ENCODE results near the gene NARF.
"Not testable (repeated sequence)": the region's sequence is repeated elsewhere in the genome, so short reads cannot be mapped to it uniquely, and the experiment has no call there.

NARF gene

GRCh38 chr17:82507631-82508175 is 49.2 kb downstream of the NARF start:
- Histone ChIP-seq H3K9me3 (ENCODE audit: severe bottlenecking) (no peaks in the 10 kb centered on the region), H3K27ac (no peak overlapping the region), H3K27me3 (ENCODE audit: insufficient read depth, low read depth, severe bottlenecking) (no peaks in the 10 kb centered on the region), H3K36me3 (no peaks in the 10 kb centered on the region), H3K4me3 (ENCODE audit: low read depth, low read length) (no peak overlapping the region)
- no peak for DNase-seq
- TF ChIP-seq CTCF (IDR thresholded peaks at IDR 0.05; ENCODE audit: low read depth, low read length), result no peak

DNA sequence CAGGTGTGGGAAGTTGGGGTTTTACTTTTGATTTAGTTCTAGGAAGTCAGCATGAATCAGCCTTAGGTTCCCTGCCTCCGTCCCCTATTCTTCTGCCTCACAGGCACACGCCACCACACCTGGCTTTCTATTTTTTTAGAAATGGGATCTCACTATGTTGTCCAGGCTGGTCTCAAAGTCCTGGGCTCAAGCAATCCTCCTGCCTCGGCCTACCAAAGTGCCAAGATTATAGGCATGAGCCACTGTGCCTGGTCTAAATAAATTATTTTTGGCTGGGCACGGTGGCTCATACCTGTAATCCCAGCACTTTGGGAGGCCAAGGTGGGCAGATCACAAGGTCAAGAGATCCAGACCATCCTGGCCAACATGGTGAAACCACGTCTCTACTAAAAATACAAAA is 53.1 kb downstream of the NARF start:
- H3K27ac ChIP-seq; H3K4me3 ChIP-seq (ENCODE audit: low read depth, low read length); H3K36me3 ChIP-seq; H3K9me3 ChIP-seq (ENCODE audit: severe bottlenecking); DNase-seq; H3K27me3 ChIP-seq (ENCODE audit: insufficient read depth, low read depth, severe bottlenecking): not testable (repeated sequence)

DNA sequence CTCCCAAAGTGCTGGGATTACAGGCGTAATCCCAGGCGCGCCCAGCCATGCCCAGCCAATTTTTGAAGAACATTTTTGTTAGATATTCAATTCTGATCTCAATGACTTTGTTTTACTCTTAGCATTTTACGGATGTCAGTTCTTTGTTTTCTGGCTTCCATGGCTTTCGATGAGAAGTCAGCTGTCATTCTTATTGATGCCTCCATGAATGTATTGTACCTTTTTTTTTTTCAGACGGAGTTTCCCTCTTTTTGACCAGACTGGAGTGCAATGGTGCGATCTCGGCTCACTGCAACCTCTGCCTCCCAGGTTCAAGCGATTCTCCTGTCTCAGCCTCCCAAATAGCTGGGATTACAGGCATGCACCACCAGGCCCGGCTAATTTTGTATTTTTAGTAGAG is 55.3 kb downstream of the NARF start:
- H3K27ac ChIP-seq; DNase-seq; H3K27me3 ChIP-seq (ENCODE audit: insufficient read depth, low read depth, severe bottlenecking); H3K4me3 ChIP-seq (ENCODE audit: low read depth, low read length); H3K36me3 ChIP-seq: not testable (repeated sequence)
- peaks cover 17% of the 10 kb centered on the region for H3K9me3 ChIP-seq (ENCODE audit: severe bottlenecking)

DNA sequence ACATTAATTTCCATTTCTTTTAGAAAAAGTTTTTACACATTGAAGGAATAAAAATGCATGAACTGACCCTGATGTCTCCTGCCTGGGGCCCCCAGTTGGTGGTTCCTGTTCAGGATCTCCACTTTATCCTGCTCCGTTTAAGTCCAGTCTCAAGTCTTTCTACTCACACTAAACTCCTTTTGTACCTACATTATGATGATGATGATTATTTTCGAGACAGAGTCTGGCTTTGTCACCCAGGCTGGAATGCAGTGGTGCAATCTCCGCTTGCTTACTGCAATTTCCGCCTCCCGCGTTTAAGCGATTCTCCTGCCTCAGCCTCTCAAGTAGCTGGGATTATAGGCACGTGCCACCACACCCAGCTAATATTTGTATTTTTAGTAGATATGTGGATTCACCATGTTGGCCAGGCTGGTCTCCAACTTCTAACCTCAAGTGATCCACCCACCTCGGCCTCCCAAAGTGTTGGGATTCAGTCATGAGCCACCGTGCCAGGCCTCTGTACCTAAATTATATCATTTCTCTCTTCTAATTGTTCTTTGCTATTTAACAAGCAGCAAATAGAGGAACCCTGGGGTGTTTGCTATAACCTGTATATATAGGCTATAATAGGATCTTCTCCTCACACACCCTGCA is 58.8 kb downstream of the NARF start:
- Histone ChIP-seq H3K36me3 (peaks cover 8% of the 10 kb centered on the region), H3K27ac (no peak overlapping the region), H3K27me3 (ENCODE audit: insufficient read depth, low read depth, severe bottlenecking) (no peaks in the 10 kb centered on the region), H3K9me3 (ENCODE audit: severe bottlenecking) (peaks cover 17% of the 10 kb centered on the region), H3K4me3 (ENCODE audit: low read depth, low read length) (no peak overlapping the region)
- TF ChIP-seq CTCF (IDR thresholded peaks at IDR 0.05; ENCODE audit: low read depth, low read length), result no peak
- DNase-seq, result no peak

- Histone ChIP-seq H3K27ac (peak within 1 kb of the TSS; percentile 93), H3K27me3 (ENCODE audit: insufficient read depth, low read depth, severe bottlenecking) (no peaks in the 10 kb centered on the region), H3K9me3 (ENCODE audit: severe bottlenecking) (peaks cover 17% of the 10 kb centered on the region), H3K36me3 (peaks cover 25% of the 10 kb centered on the region), H3K4me3 (ENCODE audit: low read depth, low read length) (peak within 1 kb of the TSS; percentile 82)
- DNase-seq, result peak; percentile 97
- no peak for TF ChIP-seq CTCF (IDR thresholded peaks at IDR 0.05; ENCODE audit: low read depth, low read length)
Measured at GRCh38 chr17:82518826-82519810, 60.6 kb downstream of the NARF start, which contains the start of gene FOXK2. Gene FOXK2, plus strand, starts transcription at chr17:82519732. Its CDS starts 157 bp downstream, at chr17:82519889.

- no peak for TF ChIP-seq CTCF (IDR thresholded peaks at IDR 0.05; ENCODE audit: low read depth, low read length)
- Histone ChIP-seq H3K27me3 (ENCODE audit: insufficient read depth, low read depth, severe bottlenecking) (no peaks in the 10 kb centered on the region), H3K36me3 (peaks cover 28% of the 10 kb centered on the region), H3K9me3 (ENCODE audit: severe bottlenecking) (peaks cover 17% of the 10 kb centered on the region), H3K4me3 (ENCODE audit: low read depth, low read length) (peak overlapping the region; percentile 82), H3K27ac (peak overlapping the region; percentile 93)
- DNase-seq, result peak; percentile 34
Measured at GRCh38 chr17:82519971-82520903, 61.7 kb downstream of the NARF start.
